ACC112 (cell line): Measurements from ENCODE around the gene ASXL2.
"Not testable (repeated sequence)": the region's sequence is repeated elsewhere in the genome, so short reads cannot be mapped to it uniquely, and the experiment has no call there.

Experiments
- H2AFZ ChIP-seq: fragments of 200-600 bp; sonication (generic); one replicate; pipeline ENCODE4 v1.6.0; 2017; ENCODE audit warnings: antibody characterized with exemption, low read length; ENCODE audit not compliant: unreplicated experiment
- H3K27ac ChIP-seq: fragments of 200-600 bp; sonication (generic); 2 replicates; pipeline ENCODE4 v1.5.1; 2014; ENCODE audit warnings: low read depth, mild to moderate bottlenecking, antibody characterized with exemption, low read length, moderate library complexity
- H3K27me3 ChIP-seq: fragments of 200-600 bp; sonication (generic); 2 replicates; pipeline ENCODE4 v1.6.1; 2014; ENCODE audit warnings: mild to moderate bottlenecking, antibody characterized with exemption, low read length, moderate library complexity, mixed read lengths; ENCODE audit not compliant: insufficient read depth
- H3K36me3 ChIP-seq: fragments of 200-600 bp; sonication (generic); 2 replicates; pipeline ENCODE4 v1.6.1; 2016; ENCODE audit warnings: mild to moderate bottlenecking, antibody characterized with exemption, low read length, moderate library complexity, mixed read lengths; ENCODE audit not compliant: insufficient read depth
- H3K4me1 ChIP-seq: fragments of 200-600 bp; sonication (generic); one replicate; pipeline ENCODE4 v1.6.1; 2016; ENCODE audit warnings: low read length, mixed read lengths; ENCODE audit not compliant: insufficient read depth, unreplicated experiment, control insufficient read depth
- H3K4me3 ChIP-seq: fragments of 200-600 bp; sonication (generic); 2 replicates; pipeline ENCODE4 v1.5.1; 2014; ENCODE audit warnings: mild to moderate bottlenecking, low read depth, low read length
- H3K79me2 ChIP-seq: fragments of 200-600 bp; sonication (generic); one replicate; pipeline ENCODE4 v1.6.0; 2016; ENCODE audit warnings: low read length; ENCODE audit not compliant: control insufficient read depth, unreplicated experiment, insufficient read depth

The ASXL2 gene

GRCh38 chr2:25854613-25855012 is 23.7 kb downstream of the ASXL2 start:
- H3K27me3 ChIP-seq: no peaks in the 10 kb centered on the region
- H3K4me1 ChIP-seq: peaks cover 5% of the 10 kb centered on the region
- no peaks in the 10 kb centered on the region for H3K36me3 ChIP-seq
- no peak overlapping the region for H3K4me3 ChIP-seq
- H3K79me2 ChIP-seq: peaks cover 23% of the 10 kb centered on the region
- no peak overlapping the region for H3K27ac ChIP-seq
- no peak overlapping the region for H2AFZ ChIP-seq

DNA sequence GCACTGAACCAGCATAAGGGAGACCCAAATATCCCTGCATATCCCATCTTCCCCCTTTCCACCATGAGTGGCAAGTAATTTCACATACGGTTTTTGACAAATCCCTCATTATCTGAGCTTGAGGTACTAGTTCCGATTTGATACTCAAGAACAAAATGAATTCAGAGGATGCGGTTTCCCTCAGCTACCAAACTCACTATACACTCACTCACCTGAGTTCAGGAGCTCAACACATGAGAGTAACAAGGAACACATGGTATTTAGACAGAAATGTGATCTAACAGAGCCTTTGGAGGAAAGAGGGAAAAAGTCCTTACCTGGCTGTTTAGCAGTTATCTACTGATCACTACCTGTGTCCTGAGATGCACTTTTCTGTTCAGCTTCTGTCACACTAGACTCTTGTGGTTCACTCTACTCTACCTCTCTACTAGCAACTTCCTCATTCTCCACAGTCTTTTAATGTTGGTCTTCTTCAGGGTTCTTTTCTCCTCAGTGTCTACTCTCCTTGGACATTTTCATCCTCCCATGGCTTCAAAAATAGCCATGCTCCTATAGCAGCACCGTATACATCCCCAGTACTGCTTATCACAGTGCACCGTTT is 25.1 kb downstream of the ASXL2 start:
- Histone ChIP-seq H3K4me1 (peaks cover 5% of the 10 kb centered on the region), H3K27ac (no peak overlapping the region), H3K36me3 (no peaks in the 10 kb centered on the region), H2AFZ (no peak overlapping the region), H3K4me3 (no peak overlapping the region), H3K79me2 (peaks cover 21% of the 10 kb centered on the region), H3K27me3 (no peaks in the 10 kb centered on the region)

GRCh38 chr2:25851740-25852503 is 26.4 kb downstream of the ASXL2 start:
- H3K36me3 ChIP-seq: no peaks in the 10 kb centered on the region
- peak overlapping the region; percentile 16 for H3K27ac ChIP-seq

DNA sequence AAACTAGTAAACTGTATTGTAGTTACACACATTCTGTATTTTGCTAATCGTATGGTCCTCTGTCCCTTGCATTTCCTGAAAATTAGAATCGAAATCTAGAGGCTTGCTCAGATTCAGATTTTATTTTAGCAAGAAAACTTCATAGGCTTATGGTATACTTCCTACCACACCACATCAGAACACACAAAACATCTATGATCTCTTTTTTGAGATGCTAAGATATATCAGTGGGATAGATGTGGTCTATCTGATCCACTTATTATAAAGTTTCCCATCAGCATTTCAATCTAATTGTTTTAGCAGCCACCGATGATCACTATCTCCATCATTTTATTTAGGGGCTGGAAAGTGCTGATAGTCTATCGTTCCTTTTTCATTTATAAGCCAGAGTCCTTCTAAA is 27.9 kb downstream of the ASXL2 start:
- not testable (repeated sequence) for H2AFZ ChIP-seq

More at GRCh38 chr2:25851740-25852503, 26.4 kb downstream of the ASXL2 start:
- Histone ChIP-seq H3K4me3 (peak overlapping the region; percentile 24; the same call in 1 of the 2 replicates), H2AFZ (no peak overlapping the region), H3K4me1 (peaks cover 5% of the 10 kb centered on the region), H3K79me2 (peaks cover 19% of the 10 kb centered on the region), H3K27me3 (no peaks in the 10 kb centered on the region)

DNA sequence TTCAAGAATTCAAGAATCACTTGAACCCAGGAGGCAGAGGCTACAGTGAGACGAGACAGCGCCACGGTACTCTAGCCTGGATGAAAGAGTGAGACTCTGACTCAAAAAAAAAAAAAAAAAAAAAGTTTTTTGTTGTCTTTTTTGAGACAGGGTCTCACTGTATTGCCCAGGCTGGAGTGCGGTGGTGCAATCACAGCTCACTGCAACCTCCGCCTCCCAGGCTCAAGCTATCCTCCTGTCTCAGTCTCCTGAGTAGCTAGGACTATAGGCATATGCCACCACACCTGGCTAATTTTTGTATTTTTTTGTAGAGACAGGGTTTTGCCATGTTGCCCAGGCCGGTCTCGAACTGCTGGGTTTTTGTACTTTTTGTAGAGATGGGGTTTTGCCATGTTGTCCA is 28.9 kb downstream of the ASXL2 start:
- Histone ChIP-seq H3K4me1 (peaks cover 10% of the 10 kb centered on the region), H3K79me2 (peaks cover 19% of the 10 kb centered on the region)
- H2AFZ ChIP-seq, H3K27ac ChIP-seq, H3K4me3 ChIP-seq, H3K27me3 ChIP-seq, H3K36me3 ChIP-seq: not testable (repeated sequence)

More for the DNA sequence above, 27.9 kb downstream of the ASXL2 start:
- H3K4me1 ChIP-seq, H3K27me3 ChIP-seq, H3K4me3 ChIP-seq, H3K36me3 ChIP-seq, H3K27ac ChIP-seq: not testable (repeated sequence)
- H3K79me2 ChIP-seq: peaks cover 23% of the 10 kb centered on the region

DNA sequence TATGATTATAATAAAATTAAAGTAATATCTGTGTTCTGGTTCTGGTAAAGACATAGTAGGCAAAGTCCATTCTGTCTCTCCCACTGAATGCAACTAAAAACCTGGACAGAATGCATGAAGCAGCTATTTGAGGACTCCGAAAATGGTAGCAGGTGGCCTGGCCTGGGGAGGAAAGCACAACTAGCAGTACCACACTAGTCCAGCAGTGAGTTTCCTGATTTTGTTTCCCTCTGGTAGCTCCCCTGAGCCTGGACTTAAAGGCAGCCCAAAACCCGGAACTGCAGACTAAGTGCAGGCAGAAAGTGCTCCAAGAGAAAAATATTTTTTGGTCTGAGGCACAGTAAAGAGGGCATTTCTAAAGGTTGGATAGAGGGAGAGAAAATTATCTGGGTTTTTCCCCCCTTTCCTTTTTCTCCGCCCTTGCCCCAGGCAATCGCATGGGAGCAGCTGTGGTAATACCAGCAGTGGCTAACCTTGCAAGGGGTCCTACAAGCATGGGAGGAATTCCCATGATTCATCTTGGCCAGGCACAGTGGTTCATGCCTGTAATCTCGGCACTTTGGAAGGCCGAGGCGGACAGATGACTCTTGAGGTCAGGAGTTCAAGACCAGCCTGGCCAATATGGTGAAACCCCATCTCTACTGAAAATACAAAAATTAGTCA is 32.3 kb downstream of the ASXL2 start:
- no peak overlapping the region for H3K4me3 ChIP-seq
- no peaks in the 10 kb centered on the region for H3K36me3 ChIP-seq
- H2AFZ ChIP-seq: no peak overlapping the region
- peaks cover 21% of the 10 kb centered on the region for H3K79me2 ChIP-seq
- H3K4me1 ChIP-seq: peaks cover 12% of the 10 kb centered on the region
- no peaks in the 10 kb centered on the region for H3K27me3 ChIP-seq
- no peak overlapping the region for H3K27ac ChIP-seq

- H2AFZ ChIP-seq: no peak overlapping the region
- H3K4me3 ChIP-seq: no peak overlapping the region
- peaks cover 3% of the 10 kb centered on the region; the same call in 1 of the 2 replicates for H3K36me3 ChIP-seq
- peaks cover 21% of the 10 kb centered on the region for H3K79me2 ChIP-seq
- H3K27ac ChIP-seq: no peak overlapping the region
- peaks cover 12% of the 10 kb centered on the region for H3K4me1 ChIP-seq
- H3K27me3 ChIP-seq: no peaks in the 10 kb centered on the region
Measured at GRCh38 chr2:25844089-25844488, 34.2 kb downstream of the ASXL2 start.

GRCh38 chr2:25842155-25842554 is 36.1 kb downstream of the ASXL2 start:
- H3K27ac ChIP-seq: no peak overlapping the region
- no peak overlapping the region for H2AFZ ChIP-seq
- H3K4me1 ChIP-seq: peaks cover 12% of the 10 kb centered on the region
- no peaks in the 10 kb centered on the region for H3K27me3 ChIP-seq
- H3K4me3 ChIP-seq: no peak overlapping the region
- peaks cover 21% of the 10 kb centered on the region for H3K79me2 ChIP-seq
- H3K36me3 ChIP-seq: peaks cover 3% of the 10 kb centered on the region; the same call in 1 of the 2 replicates

DNA sequence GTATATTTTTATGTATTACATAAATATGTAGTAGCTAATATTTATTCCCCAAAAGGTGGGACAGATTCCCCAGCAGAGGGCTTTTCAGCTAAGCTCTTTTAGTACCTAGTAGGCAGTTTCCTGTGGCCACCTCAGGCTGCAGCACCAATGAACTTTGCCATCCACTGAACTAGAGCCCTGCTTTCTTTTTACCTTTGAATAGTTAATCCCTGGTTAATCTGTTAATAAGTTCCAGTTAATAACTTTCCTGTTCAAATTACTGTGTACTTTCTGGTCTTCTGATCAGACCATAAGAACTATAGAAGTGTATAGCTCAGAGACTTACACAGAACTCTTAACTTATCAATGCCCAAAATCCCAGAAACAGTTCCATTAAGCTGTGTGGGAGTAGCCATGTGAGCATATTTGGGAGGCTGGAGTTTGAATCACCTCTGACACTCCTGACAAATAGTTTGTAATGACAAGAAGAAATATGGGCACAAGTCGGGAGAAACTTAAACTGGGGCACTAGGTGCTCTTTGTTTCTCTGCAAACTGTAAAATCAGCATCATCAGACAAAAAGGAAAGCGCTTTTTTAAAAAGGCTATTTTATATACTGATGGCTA is 40.0 kb downstream of the ASXL2 start:
- no peak overlapping the region for H3K27ac ChIP-seq
- no peak overlapping the region for H3K4me3 ChIP-seq
- no peak overlapping the region for H2AFZ ChIP-seq
- H3K27me3 ChIP-seq: no peaks in the 10 kb centered on the region
- H3K4me1 ChIP-seq: no peaks in the 10 kb centered on the region
- peaks cover 16% of the 10 kb centered on the region for H3K79me2 ChIP-seq
- H3K36me3 ChIP-seq: peaks cover 16% of the 10 kb centered on the region

- no peak overlapping the region for H2AFZ ChIP-seq
- H3K4me1 ChIP-seq: no peaks in the 10 kb centered on the region
- H3K27me3 ChIP-seq: no peaks in the 10 kb centered on the region
- H3K4me3 ChIP-seq: no peak overlapping the region
- peaks cover 15% of the 10 kb centered on the region for H3K79me2 ChIP-seq
- H3K27ac ChIP-seq: no peak overlapping the region
- peaks cover 30% of the 10 kb centered on the region for H3K36me3 ChIP-seq
Measured at GRCh38 chr2:25835906-25836305, 42.4 kb downstream of the ASXL2 start.
